ENCODE data around the gene C14orf93.
"Not testable (repeated sequence)": the region's sequence is repeated elsewhere in the genome, so short reads cannot be mapped to it uniquely, and the experiment has no call there.

C14orf93 gene

DNA sequence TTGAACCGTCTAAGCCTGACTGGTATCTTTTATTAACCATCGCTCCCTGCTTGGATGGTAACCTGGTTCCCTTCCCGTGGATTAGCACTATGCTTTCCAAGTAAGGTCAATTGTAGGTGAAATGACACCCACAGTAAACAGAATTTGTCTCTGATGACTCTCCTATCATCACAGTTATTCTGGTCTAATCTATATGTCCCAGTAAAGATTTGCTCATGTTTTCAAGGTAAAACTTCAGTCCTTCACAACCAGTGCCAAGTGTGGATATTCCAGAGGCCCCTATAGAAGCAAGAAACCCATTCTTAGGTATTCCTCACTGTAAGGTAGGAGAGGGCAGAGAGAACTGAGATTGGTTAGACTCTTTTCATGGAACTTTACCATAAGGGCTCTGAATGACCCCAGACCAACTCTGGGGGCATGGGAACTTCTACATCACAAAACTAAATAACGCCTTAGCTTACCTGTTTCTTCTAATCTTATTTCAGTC, 43.1 kb downstream of the C14orf93 start:
- DNase-seq = no peak

- not testable (repeated sequence) for DNase-seq
These were observed 43.8 kb downstream of the C14orf93 start for GRCh38 chr14:22965916-22966782.

DNA sequence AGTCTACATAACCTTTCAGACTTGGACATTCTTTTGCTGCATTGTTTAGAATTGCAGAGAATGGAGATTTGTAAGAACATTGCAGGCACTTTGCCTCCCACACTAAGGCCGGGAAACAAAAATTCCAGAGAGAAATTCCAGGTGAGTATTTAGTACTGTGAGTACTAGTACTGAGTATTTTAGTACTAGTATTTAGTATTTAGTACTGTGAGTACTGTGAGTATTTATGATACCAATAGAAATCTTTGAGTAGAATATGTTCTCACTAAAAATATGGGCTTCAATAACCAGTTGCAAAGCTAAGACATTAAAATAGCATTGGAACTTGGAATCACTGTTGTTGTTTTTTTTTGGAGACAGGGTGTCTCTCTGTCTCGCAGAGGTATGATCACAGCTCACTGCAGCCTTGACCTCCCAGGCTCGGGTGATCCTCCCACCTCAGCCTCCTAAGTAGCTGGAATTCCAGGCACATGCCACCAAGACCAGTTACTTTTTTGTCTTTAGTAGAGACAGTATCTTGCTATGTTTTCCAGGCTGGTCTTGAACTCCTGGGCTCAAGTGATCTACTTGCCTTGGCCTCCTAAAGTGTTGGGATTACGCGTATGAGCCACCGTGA, 47.8 kb downstream of the C14orf93 start:
- no peak for DNase-seq

GRCh38 chr14:22955702-22956569, 54.0 kb downstream of the C14orf93 start:
- DNase-seq = no peak

DNA sequence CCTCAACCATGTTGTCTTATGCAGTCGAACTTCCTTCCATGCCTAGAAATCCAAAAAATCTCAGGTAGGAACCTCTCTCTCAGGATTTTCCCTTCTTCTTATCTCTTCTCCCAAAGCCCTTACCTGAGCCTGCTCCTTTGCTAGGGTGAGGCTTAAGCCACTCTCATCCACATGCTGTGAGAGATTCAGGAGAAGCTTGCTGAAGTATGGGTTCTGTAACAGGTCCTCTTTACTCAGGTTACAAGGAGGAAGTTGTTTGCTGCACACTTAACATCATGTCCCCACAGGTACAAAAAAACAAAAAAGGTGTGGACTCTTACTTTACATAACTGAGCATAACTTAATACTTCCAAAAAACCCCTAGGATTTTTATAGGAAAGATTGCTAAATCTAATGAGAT, 57.5 kb downstream of the C14orf93 start:
- DNase-seq = no peak

DNA sequence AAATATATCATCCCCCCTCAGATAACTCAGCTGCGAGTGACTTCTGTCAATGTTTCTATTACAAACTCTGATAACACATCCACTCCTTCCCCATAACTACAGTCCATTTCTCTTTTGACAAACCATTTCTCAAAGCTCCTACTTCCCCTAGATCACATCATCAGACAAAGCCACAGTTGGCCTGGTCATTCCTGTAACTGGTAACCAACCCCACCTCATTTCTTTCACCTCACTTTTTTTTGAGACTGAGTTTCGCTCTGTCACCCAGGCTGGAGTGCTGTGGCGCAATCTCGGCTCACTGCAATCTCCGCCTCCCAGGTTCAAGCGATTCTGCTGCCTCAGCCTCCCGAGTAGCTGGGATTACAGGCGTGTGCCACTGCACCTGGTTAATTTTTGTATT, 58.1 kb downstream of the C14orf93 start:
- peak in 1 of 2 donors; percentile 39 for DNase-seq

DNA sequence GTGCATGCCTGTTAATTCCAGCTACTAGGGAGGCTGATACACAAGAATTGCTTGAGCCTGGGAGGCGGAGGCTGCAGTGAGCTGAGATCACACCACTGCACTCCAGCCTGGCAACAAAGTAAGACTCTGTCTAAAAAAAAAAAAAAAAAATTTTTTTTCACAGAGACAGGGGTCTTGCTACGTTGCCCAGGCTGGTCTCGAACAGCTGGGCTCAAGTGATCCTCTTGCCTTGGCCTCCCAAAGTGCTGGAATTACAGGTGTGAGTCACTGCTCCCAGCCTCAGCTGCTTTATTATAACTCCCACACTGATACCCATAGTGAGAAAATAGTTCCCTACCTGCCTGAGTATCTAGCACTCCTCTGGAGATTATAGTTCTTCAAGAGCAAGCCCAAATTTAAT, 64.3 kb downstream of the C14orf93 start:
- no peak for DNase-seq

DNA sequence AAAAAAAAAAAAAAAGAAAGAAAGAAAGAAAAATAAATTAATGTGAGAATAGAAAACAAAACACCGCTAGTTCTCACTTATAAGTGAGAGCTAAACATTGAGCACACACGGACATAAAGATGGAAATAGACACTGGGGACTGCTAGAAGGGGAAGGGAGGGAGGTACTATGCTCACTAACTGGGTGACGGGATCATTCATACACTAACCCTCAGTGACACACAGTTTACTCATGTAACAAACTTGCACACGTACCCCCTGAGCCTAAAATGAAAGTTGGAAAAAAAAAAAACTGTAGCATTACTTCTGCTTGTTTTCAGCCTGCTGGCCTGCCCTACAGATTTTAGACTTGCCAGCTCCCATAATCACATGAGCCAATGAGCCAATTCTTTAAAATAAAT, 70.3 kb downstream of the C14orf93 start:
- no peak for DNase-seq

All from CD4-positive, alpha-beta T cell treated with Interleukin-1 beta for 1 hour (primary cell).